ENCODE data around the gene RSPH4A. TPM values are rescaled to one million over a fixed set of nuclear protein-coding genes. Genes with fewer than 3 reads are reported as not detected.

Gene RSPH4A
- total RNA-seq, 4 donors from 2014 or later: 0.09 to 0.19 TPM; not detected in 2

- Histone ChIP-seq H3K4me1 (no peaks in the 10 kb centered on the region), H3K27me3 (no peaks in the 10 kb centered on the region), H3K36me3 (peaks cover 0 to 65% (median 0%) of the 10 kb centered on the region in 3 donors), H3K27ac (no peak overlapping the region), H3K9me3 (no peaks in the 10 kb centered on the region), H3K4me3 (no peak overlapping the region)
- TF ChIP-seq CTCF (IDR thresholded peaks at IDR 0.05) (no peak), POLR2A (IDR thresholded peaks at IDR 0.05) (no peak)
- WGBS, 2 donors: 35 to 48% methylated on average over 5 of the region's 5 CpGs
- intact Hi-C loops (cut with DNase I): no loop called here
- DNase-seq: no peak
These were observed 31.9 kb downstream of the RSPH4A start for GRCh38 chr6:116648156-116648555.

GRCh38 chr6:116649129-116649528, 32.9 kb downstream of the RSPH4A start:
- WGBS, 2 donors: 79 to 84% methylated on average over 3 of the region's 3 CpGs
- intact Hi-C loops (cut with DNase I): no loop called here
- Histone ChIP-seq H3K36me3 (peaks cover 0 to 68% (median 0%) of the 10 kb centered on the region in 3 donors), H3K27ac (no peak overlapping the region), H3K9me3 (no peaks in the 10 kb centered on the region), H3K4me1 (no peaks in the 10 kb centered on the region), H3K4me3 (no peak overlapping the region), H3K27me3 (no peaks in the 10 kb centered on the region)
- DNase-seq: no peak
- TF ChIP-seq CTCF (IDR thresholded peaks at IDR 0.05) (no peak), POLR2A (IDR thresholded peaks at IDR 0.05) (no peak)

GRCh38 chr6:116651916-116652315, 35.6 kb downstream of the RSPH4A start:
- H3K27me3 ChIP-seq: no peaks in the 10 kb centered on the region
- H3K27ac ChIP-seq: no peak overlapping the region
- no peak for DNase-seq
- no peaks in the 10 kb centered on the region for H3K4me1 ChIP-seq
- no peaks in the 10 kb centered on the region for H3K9me3 ChIP-seq
- H3K4me3 ChIP-seq: no peak overlapping the region
- intact Hi-C loops (cut with DNase I): no loop called here
- WGBS, 2 donors: 78 to 79% methylated on average over 4 of the region's 4 CpGs
- H3K36me3 ChIP-seq: peaks cover 0 to 73% (median 0%) of the 10 kb centered on the region in 3 donors
- TF ChIP-seq POLR2A (IDR thresholded peaks at IDR 0.05): no peak
- TF ChIP-seq CTCF (IDR thresholded peaks at IDR 0.05): no peak

GRCh38 chr6:116661594-116661993, 45.3 kb downstream of the RSPH4A start:
- Histone ChIP-seq H3K4me1 (peaks cover 6 to 27% (median 8%) of the 10 kb centered on the region in 3 donors), H3K4me3 (no peak overlapping the region), H3K27me3 (no peaks in the 10 kb centered on the region), H3K36me3 (peaks cover 0 to 21% (median 0%) of the 10 kb centered on the region in 3 donors), H3K27ac (no peak overlapping the region), H3K9me3 (no peaks in the 10 kb centered on the region)
- no peak for DNase-seq
- intact Hi-C loops (cut with DNase I): no loop called here
- TF ChIP-seq POLR2A (IDR thresholded peaks at IDR 0.05) (no peak), CTCF (IDR thresholded peaks at IDR 0.05) (no peak)

- Histone ChIP-seq H3K36me3 (peaks cover 0 to 21% (median 0%) of the 10 kb centered on the region in 3 donors), H3K4me1 (peaks cover 6 to 33% (median 12%) of the 10 kb centered on the region in 3 donors), H3K27ac (no peak overlapping the region), H3K4me3 (no peak overlapping the region), H3K9me3 (no peaks in the 10 kb centered on the region), H3K27me3 (no peaks in the 10 kb centered on the region)
- no peak for DNase-seq
- WGBS, 2 donors: 90 to 97% methylated on average over 1 of the region's 1 CpG
- TF ChIP-seq POLR2A (IDR thresholded peaks at IDR 0.05) (no peak), CTCF (IDR thresholded peaks at IDR 0.05) (no peak)
- intact Hi-C loops (cut with DNase I): no loop called here
These were observed 45.9 kb downstream of the RSPH4A start for GRCh38 chr6:116662202-116662601.
